ENCODE measurements around the gene CD2BP2. TPM values are rescaled to one million over a fixed set of nuclear protein-coding genes. Genes with fewer than 3 reads are reported as not detected.

The CD2BP2 gene
- total and polyA plus RNA-seq, 2 donors (not counting 1 experiment from before 2014, with no cell fraction given), result 26.1 to 80.1 TPM

GRCh38 chr16:30357085-30357714 lies 2.1 kb upstream of the CD2BP2 start:
- Histone ChIP-seq H3K36me3 (replicated peaks in 1 of 2; ENCODE audit: control extremely low read depth in 1 of 2, control insufficient read depth in 1 of 2, extremely low read depth in 1 of 2, insufficient read depth in 2 of 2, low read length in 1 of 2) (peaks cover 0 to 40% of the 10 kb centered on the region in 2 experiments), H3K4me1 (ENCODE audit: control insufficient read depth in 2 of 2, insufficient read depth in 2 of 2, low read length in 2 of 2) (peaks cover 15 to 26% of the 10 kb centered on the region in 2 donors), H3K4me2 (replicated peaks; ENCODE audit: low read depth, low read length, poor library complexity, severe bottlenecking) (no peak overlapping the region), H4K20me1 (ENCODE audit: control insufficient read depth, insufficient read depth, low read length, poor library complexity, severe bottlenecking) (peaks cover 12% of the 10 kb centered on the region), H3K79me2 (ENCODE audit: control insufficient read depth, insufficient read depth, low read length) (peaks cover 45% of the 10 kb centered on the region), H3K9ac (ENCODE audit: low read length) (no peak overlapping the region), H3K4me3 (ENCODE audit: control extremely low read depth in 1 of 5, extremely low read depth in 1 of 5, insufficient read depth in 1 of 5, low read depth in 2 of 5, low read length in 4 of 5) (no peak overlapping the region), H3K27me3 (replicated peaks in 1 of 4; ENCODE audit: control extremely low read depth in 1 of 4, control insufficient read depth in 3 of 4, insufficient read depth in 4 of 4, low read length in 3 of 4) (no peaks in the 10 kb centered on the region), H3K9me3 (ENCODE audit: control extremely low read depth in 1 of 3, control insufficient read depth in 2 of 3, insufficient read depth in 1 of 3, low read length in 2 of 3) (no peaks in the 10 kb centered on the region), H3K27ac (ENCODE audit: low read length in 2 of 2) (peak overlapping the region in 1 of 2 donors; percentile 31), H2AFZ (ENCODE audit: insufficient read depth, low read depth, low read length, poor library complexity, severe bottlenecking) (no peak overlapping the region)
- Mint-ChIP-seq H3K4me3 (peak overlapping the region; percentile 43), H3K27me3 (no peaks in the 10 kb centered on the region), H3K9me3 (ENCODE audit: insufficient read depth) (no peaks in the 10 kb centered on the region), H3K4me1 (peaks cover 28% of the 10 kb centered on the region), H3K27ac (peak overlapping the region; percentile 60)
- ATAC-seq (ENCODE audit: low read depth), result no peak
- intact Hi-C loops (cut with micrococcal nuclease), result no loop called here
- ChIA-PET POLR2A (interaction anchor here (0.6 to 2.8 kb wide), 2 partner anchors 14 to 32 kb away, joined by 6 to 7 read pairs; partner anchors contain the start of gene TBC1D10B), CTCF (interaction anchor here (1.1 to 1.2 kb wide), 2 partner anchors 12 to 13 kb away, joined by 3 to 4 read pairs; partner anchors contain the start of gene TBC1D10B)
- peak; percentile 8 for DNase-seq
- WGBS (ENCODE audit: insufficient coverage), result 100% methylated on average over 3 of the region's 5 CpGs
- TF ChIP-seq CTCF (IDR thresholded peaks at IDR 0.05), result no peak
- TF ChIP-seq EZH2 (IDR thresholded peaks at IDR 0.05; ENCODE audit: borderline replicate concordance, insufficient read depth, low read depth, low read length, poor library complexity, severe bottlenecking), result no peak

Measured in B cell (primary cell).